ENCODE data around the gene ZNF766. TPM values are rescaled to one million over a fixed set of nuclear protein-coding genes. Genes with fewer than 3 reads are reported as not detected.

The ZNF766 gene
- total and polyA plus RNA-seq, 2 experiments from 2014 or later, result 9.5 to 16.8 TPM

DNA sequence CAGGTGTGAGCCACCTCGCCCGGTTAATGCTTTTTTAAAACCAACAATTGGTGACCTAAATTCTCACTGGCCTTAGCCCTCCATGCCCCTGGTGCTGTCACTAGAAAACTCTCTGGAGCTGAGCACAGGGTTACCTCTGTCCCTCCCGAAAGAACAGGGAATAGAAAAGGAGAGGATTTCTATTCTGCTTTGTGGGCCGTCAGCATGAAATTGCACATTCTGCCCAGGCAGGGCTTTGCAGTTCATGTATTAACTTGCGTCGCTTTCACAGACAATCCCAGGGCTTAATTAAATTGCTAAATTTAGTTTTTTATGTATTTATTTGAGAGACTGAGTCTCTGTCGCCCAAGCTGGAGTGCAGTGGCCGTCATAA, 27.0 kb downstream of the ZNF766 start:
- H3K79me2 ChIP-seq (ENCODE audit: insufficient read depth), result peaks cover 13% of the 10 kb centered on the region; the same call in 1 of the 2 replicates
- peak overlapping the region; percentile 64 for H3K27ac ChIP-seq

DNA sequence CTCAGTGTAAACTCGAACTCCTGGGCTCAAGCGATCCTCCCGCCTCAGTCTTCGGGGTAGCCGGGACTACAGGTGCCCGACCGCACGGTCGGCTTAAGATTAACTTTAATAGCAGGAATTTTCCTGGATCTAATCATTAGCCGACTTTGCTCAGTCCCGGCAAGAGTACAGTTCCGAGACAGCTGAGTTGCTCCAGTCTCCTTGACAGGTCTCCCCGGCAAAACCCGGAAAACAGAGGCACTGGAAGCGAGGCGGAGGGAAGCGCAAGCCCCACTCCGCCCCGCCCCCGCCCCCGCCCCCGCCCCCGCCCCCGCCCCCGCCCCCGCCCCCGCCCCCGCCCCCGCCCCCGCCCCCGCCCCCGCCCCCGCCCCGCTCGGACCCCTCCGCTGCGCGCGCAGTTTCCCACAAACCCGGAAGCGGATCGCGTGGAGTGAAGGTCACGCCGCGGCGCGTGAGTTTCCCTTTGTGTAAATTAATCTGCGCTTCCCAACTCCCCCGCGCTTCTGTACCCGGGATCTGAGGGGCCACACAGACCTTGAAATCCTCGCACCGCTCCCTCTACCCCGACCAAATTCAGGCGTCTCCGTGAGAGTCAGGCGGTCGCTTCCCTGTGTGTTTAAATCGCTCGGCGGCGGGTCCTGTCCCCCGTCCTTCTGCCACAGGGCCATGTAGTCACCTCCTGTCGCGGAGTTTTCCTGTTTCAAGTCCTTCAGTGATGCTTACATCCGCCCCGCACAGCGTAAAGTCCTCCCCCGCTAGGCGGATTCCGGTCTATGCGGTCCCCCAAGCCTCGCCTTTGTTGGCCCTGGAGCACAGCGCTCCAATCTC, 27.6 kb downstream of the ZNF766 start, which contains the start of gene ZNF480:
Gene ZNF480, plus strand, starts transcription at position 397 of the 828 bp plus-strand sequence. CDS start 3,244 bp downstream, outside the sequence.
- Histone ChIP-seq H3K4me1 (ENCODE audit: insufficient read depth) (no peaks in the 10 kb centered on the region), H3K79me2 (ENCODE audit: insufficient read depth) (peaks cover 8% of the 10 kb centered on the region; the same call in 1 of the 2 replicates), H3K27ac (peak within 1 kb of the TSS; percentile 93), H3K9me2 (ENCODE audit: insufficient read depth) (no peaks in the 10 kb centered on the region), H3K4me3 (peak within 1 kb of the TSS; percentile 99), H2AFZ (peak within 1 kb of the TSS; percentile 100), H3K4me2 (ENCODE audit: unreplicated experiment) (peak within 1 kb of the TSS; percentile 92), H3K9me3 (ENCODE audit: low read depth) (no peaks in the 10 kb centered on the region), H3F3A (ENCODE audit: insufficient read depth) (peaks cover 17% of the 10 kb centered on the region; the same call in 1 of the 2 replicates), H3K36me3 (ENCODE audit: low read depth) (peaks cover 6% of the 10 kb centered on the region), H3K9ac (peak within 1 kb of the TSS; percentile 99), H4K20me1 (ENCODE audit: insufficient read depth) (no peaks in the 10 kb centered on the region), H3K27me3 (replicated peaks; ENCODE audit: insufficient read depth) (no peaks in the 10 kb centered on the region)
- no peak for TF ChIP-seq EZH2 (IDR thresholded peaks at IDR 0.05; ENCODE audit: insufficient read depth, poor library complexity, severe bottlenecking)
- in situ Hi-C loops (cut with MboI), result no loop called here
- 1 to 2% methylated on average over 49 to 53 of the region's 75 CpGs for WGBS, 2 experiments (ENCODE audit: low coverage in 1 of 2, low lambda C conversion rate in 2 of 2, missing lambda C conversion rate in 2 of 2)
- DNase-seq, result peak; percentile 88

More for the DNA sequence above, 27.0 kb downstream of the ZNF766 start:
- H3K27me3 ChIP-seq (replicated peaks; ENCODE audit: insufficient read depth), result no peaks in the 10 kb centered on the region
- H3F3A ChIP-seq (ENCODE audit: insufficient read depth), result peaks cover 17% of the 10 kb centered on the region; the same call in 1 of the 2 replicates
- H2AFZ ChIP-seq, result peak overlapping the region; percentile 80
- H3K4me3 ChIP-seq, result peak overlapping the region; percentile 99
- no peaks in the 10 kb centered on the region for H4K20me1 ChIP-seq (ENCODE audit: insufficient read depth)
- H3K36me3 ChIP-seq (ENCODE audit: low read depth), result peaks cover 7% of the 10 kb centered on the region
- no peaks in the 10 kb centered on the region for H3K4me1 ChIP-seq (ENCODE audit: insufficient read depth)
- peak overlapping the region; percentile 99 for H3K9ac ChIP-seq
- DNase-seq, result peak; percentile 56
- 21 to 23% methylated on average over 8 of the region's 8 CpGs for WGBS, 2 experiments (ENCODE audit: low coverage in 1 of 2, low lambda C conversion rate in 2 of 2, missing lambda C conversion rate in 2 of 2)
- in situ Hi-C loops (cut with MboI), result no loop called here
- TF ChIP-seq EZH2 (IDR thresholded peaks at IDR 0.05; ENCODE audit: insufficient read depth, poor library complexity, severe bottlenecking) (no peak), EZH2phosphoT487 (IDR thresholded peaks at IDR 0.05; ENCODE audit: insufficient read depth, low read depth) (no peak)
- H3K4me2 ChIP-seq (ENCODE audit: unreplicated experiment), result peak overlapping the region; percentile 89
- no peaks in the 10 kb centered on the region for H3K9me2 ChIP-seq (ENCODE audit: insufficient read depth)
- H3K9me3 ChIP-seq (ENCODE audit: low read depth), result no peaks in the 10 kb centered on the region

DNA sequence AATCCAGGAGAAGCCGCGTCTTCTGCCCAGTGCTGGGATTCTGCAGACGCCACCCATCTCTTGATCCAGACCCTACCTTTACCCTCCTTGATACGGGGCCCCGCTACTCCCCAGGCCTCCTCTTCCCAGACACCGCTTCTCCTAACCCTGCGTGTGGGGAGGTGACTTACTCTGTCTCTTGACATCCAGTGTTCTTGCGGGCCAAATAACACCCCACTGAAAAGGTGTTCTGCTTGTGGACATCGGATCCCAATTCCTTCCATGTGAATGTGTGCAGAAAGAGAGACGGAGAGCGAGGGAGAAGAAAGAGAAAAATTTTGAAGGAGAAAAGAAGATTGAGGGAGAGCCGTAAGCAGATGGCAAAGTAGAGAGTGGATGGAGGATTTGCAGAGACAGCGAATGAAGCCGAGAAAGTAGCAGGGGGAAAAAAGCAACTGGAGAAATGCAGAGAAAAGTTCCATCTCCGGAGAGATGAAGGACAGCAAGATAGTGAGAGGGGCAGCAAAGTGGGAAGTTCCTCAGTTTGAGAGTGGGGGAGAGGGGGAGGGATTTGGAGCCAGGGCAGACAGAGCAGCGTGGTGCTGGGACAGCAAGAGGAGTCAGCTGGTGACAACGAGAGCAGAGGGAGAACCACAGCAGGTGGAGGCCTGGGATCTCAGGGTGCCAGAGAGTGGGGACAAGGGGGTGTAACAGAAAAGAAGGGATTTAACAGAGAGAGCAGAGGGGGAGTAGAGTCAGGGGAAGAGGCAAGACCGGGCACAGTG, 28.4 kb downstream of the ZNF766 start:
- H3K9ac ChIP-seq, result peak overlapping the region; percentile 99
- no peaks in the 10 kb centered on the region for H3K4me1 ChIP-seq (ENCODE audit: insufficient read depth)
- H3K36me3 ChIP-seq (ENCODE audit: low read depth), result peaks cover 14% of the 10 kb centered on the region
- peak overlapping the region; percentile 100 for H2AFZ ChIP-seq
- TF ChIP-seq EZH2phosphoT487 (IDR thresholded peaks at IDR 0.05; ENCODE audit: insufficient read depth, low read depth), result no peak
- peak overlapping the region; percentile 99 for H3K4me3 ChIP-seq
- no peak for DNase-seq
- no peaks in the 10 kb centered on the region for H3K9me2 ChIP-seq (ENCODE audit: insufficient read depth)
- H4K20me1 ChIP-seq (ENCODE audit: insufficient read depth), result no peaks in the 10 kb centered on the region
- H3K79me2 ChIP-seq (ENCODE audit: insufficient read depth), result peaks cover 8% of the 10 kb centered on the region; the same call in 1 of the 2 replicates
- peak overlapping the region; percentile 92 for H3K4me2 ChIP-seq (ENCODE audit: unreplicated experiment)
- H3K27me3 ChIP-seq (replicated peaks; ENCODE audit: insufficient read depth), result no peaks in the 10 kb centered on the region
- H3K27ac ChIP-seq, result peak overlapping the region; percentile 93
- peaks cover 17% of the 10 kb centered on the region; the same call in 1 of the 2 replicates for H3F3A ChIP-seq (ENCODE audit: insufficient read depth)
- in situ Hi-C loops (cut with MboI), result no loop called here
- 3% methylated on average over 17 to 18 of the region's 18 CpGs for WGBS, 2 experiments (ENCODE audit: low coverage in 1 of 2, low lambda C conversion rate in 2 of 2, missing lambda C conversion rate in 2 of 2)
- no peaks in the 10 kb centered on the region for H3K9me3 ChIP-seq (ENCODE audit: low read depth)

DNA sequence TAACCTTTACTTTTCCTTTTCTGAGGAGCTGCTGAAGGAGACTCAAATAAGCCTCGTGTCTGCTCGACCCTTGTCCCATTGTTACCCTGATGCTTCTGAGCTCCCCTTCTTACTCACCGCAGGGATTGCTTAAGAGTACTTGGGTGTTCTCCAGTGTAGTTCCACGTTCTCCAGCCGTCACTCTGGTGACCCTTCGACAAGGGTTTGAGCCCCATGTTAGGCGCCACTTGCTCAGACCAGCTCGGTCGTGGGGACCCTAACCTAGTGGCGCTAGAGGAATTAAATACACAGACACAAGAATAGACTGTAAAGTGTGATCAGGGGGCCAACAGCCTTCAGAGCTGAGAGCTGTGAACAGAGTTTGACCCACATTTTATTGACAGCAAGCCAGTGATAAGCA, 37.9 kb downstream of the ZNF766 start:
- WGBS, 2 experiments (ENCODE audit: low coverage in 1 of 2, low lambda C conversion rate in 2 of 2, missing lambda C conversion rate in 2 of 2), result 95 to 99% methylated on average over 10 of the region's 10 CpGs
- no peaks in the 10 kb centered on the region for H3K4me1 ChIP-seq (ENCODE audit: insufficient read depth)
- peaks cover 61% of the 10 kb centered on the region for H3K36me3 ChIP-seq (ENCODE audit: low read depth)
- H3F3A ChIP-seq (ENCODE audit: insufficient read depth), result peaks cover 7% of the 10 kb centered on the region; the same call in 1 of the 2 replicates
- H3K4me2 ChIP-seq (ENCODE audit: unreplicated experiment), result no peak overlapping the region
- no peak overlapping the region for H3K27ac ChIP-seq
- H2AFZ ChIP-seq, result no peak overlapping the region
- no peaks in the 10 kb centered on the region for H3K9me2 ChIP-seq (ENCODE audit: insufficient read depth)
- TF ChIP-seq EZH2phosphoT487 (IDR thresholded peaks at IDR 0.05; ENCODE audit: insufficient read depth, low read depth) (no peak), EZH2 (IDR thresholded peaks at IDR 0.05; ENCODE audit: insufficient read depth, poor library complexity, severe bottlenecking) (no peak)
- H3K4me3 ChIP-seq, result no peak overlapping the region
- no peaks in the 10 kb centered on the region for H3K79me2 ChIP-seq (ENCODE audit: insufficient read depth)
- DNase-seq, result peak; percentile 8
- no peak overlapping the region for H3K9ac ChIP-seq
- H3K9me3 ChIP-seq (ENCODE audit: low read depth), result peaks cover 5% of the 10 kb centered on the region
- H4K20me1 ChIP-seq (ENCODE audit: insufficient read depth), result no peaks in the 10 kb centered on the region
- H3K27me3 ChIP-seq (replicated peaks; ENCODE audit: insufficient read depth), result no peaks in the 10 kb centered on the region
- in situ Hi-C loops (cut with MboI), result no loop called here

Measured in GM23248 (cell line).